IMR-90 (cell line): ENCODE results near the gene DIPK1B. TPM values are rescaled to one million over a fixed set of nuclear protein-coding genes. Genes with fewer than 3 reads are reported as not detected.

Source experiments
- ATAC-seq: fragments of 200-7000 bp; cut with Tn5 transposase; 2 replicates; pipeline ENCODE4 v1.9.1; 2020; ENCODE audit warnings: low read depth, mild to moderate bottlenecking, moderate library complexity
- BruUV-seq: library from RNA; stranded (reverse); fragments of 400-500 nt; replicated peaks from 2 replicates; lab custom pipeline; 2021; lab: Mats Ljungman, UMichigan
- CTCF ChIA-PET: fragments of 300-600 bp; formaldehyde crosslinking; extraction: SDS; loops from one replicate; lab custom pipeline; 2021; ENCODE audit warnings: antibody characterized with exemption; lab: Yijun Ruan, JAX
- POLR2A ChIA-PET: fragments of 300-600 bp; sonication (Branson Sonifier 250); formaldehyde crosslinking; loops from one replicate; lab custom pipeline; 2022; ENCODE audit warnings: antibody characterized with exemption; ENCODE audit not compliant: unreplicated experiment; lab: Charles Lee
- DNase-seq: peaks from one replicate; pipeline ENCODE4 v3.0.0; 2013
- H2AFZ ChIP-seq: replicated peaks from 2 replicates; pipeline ENCODE3; 2013; ENCODE audit warnings: low read length, mild to moderate bottlenecking; ENCODE audit not compliant: poor library complexity
- H2AK5ac ChIP-seq: 2 replicates; pipeline ENCODE4 v1.6.1; 2013; ENCODE audit warnings: low read depth, low read length, inconsistent platforms
- H2AK9ac ChIP-seq: replicated peaks from 2 replicates; pipeline ENCODE3; 2013; ENCODE audit warnings: mild to moderate bottlenecking, low read depth, low read length, moderate library complexity; ENCODE audit not compliant: poor library complexity
- H2BK120ac ChIP-seq: 2 replicates; pipeline ENCODE4 v1.6.1; 2013; ENCODE audit warnings: low read depth, low read length, inconsistent platforms
- H2BK15ac ChIP-seq: 3 replicates; pipeline ENCODE4 v1.6.1; 2013; ENCODE audit warnings: low read depth, low read length, inconsistent platforms
- H2BK20ac ChIP-seq: 2 replicates; pipeline ENCODE4 v1.6.1; 2013; ENCODE audit warnings: low read depth, mild to moderate bottlenecking, inconsistent platforms, low read length, moderate library complexity
- H2BK5ac ChIP-seq: 2 replicates; pipeline ENCODE4 v1.6.1; 2013; ENCODE audit warnings: mild to moderate bottlenecking, low read depth, low read length, inconsistent platforms; ENCODE audit not compliant: poor library complexity, severe bottlenecking
- H3K14ac ChIP-seq: replicated peaks from 2 replicates; pipeline ENCODE4 v1.6.1; 2013; ENCODE audit warnings: low read depth, low read length, inconsistent platforms
- H3K18ac ChIP-seq: 2 replicates; pipeline ENCODE4 v1.6.1; 2013; ENCODE audit warnings: low read depth, low read length, control low read depth
- H3K23ac ChIP-seq: 2 replicates; pipeline ENCODE4 v1.6.1; 2013; ENCODE audit warnings: low read depth, low read length, inconsistent platforms
- H3K27ac ChIP-seq: 2 replicates; pipeline ENCODE4 v1.5.1; 2013; ENCODE audit warnings: mild to moderate bottlenecking, control low read depth, low read length; ENCODE audit not compliant: insufficient read depth
- H3K27me3 ChIP-seq: 2 replicates; pipeline ENCODE4 v1.6.1; 2013; ENCODE audit warnings: low read length; ENCODE audit not compliant: control insufficient read depth, insufficient read depth
- H3K36me3 ChIP-seq: 2 replicates; pipeline ENCODE4 v1.6.1; 2013; ENCODE audit warnings: low read length, mixed read lengths; ENCODE audit not compliant: control insufficient read depth, insufficient read depth
- H3K4ac ChIP-seq: 2 replicates; pipeline ENCODE4 v1.6.1; 2013; ENCODE audit warnings: low read depth, low read length, inconsistent platforms
- H3K4me1 ChIP-seq: 2 replicates; pipeline ENCODE4 v1.6.1; 2013; ENCODE audit warnings: low read length, mixed read lengths; ENCODE audit not compliant: control insufficient read depth, insufficient read depth
- H3K4me2 ChIP-seq: 2 replicates; pipeline ENCODE4 v1.6.1; 2013; ENCODE audit warnings: low read depth, mild to moderate bottlenecking, control low read depth, low read length, moderate library complexity
- H3K4me3 ChIP-seq: 2 replicates; pipeline ENCODE4 v1.5.1; 2013; ENCODE audit warnings: low read depth, mild to moderate bottlenecking, control low read depth, low read length, moderate library complexity; ENCODE audit not compliant: insufficient read depth
- H3K56ac ChIP-seq: 2 replicates; pipeline ENCODE4 v1.6.1; 2013; ENCODE audit warnings: low read length, inconsistent platforms; ENCODE audit not compliant: insufficient read depth; ENCODE audit errors: extremely low read depth
- H3K79me1 ChIP-seq, 2 experiments: 2 replicates each; pipeline ENCODE4 v1.6.1; 2013; ENCODE audit warnings: low read length in 2 of 2, inconsistent platforms in 1 of 2, low read depth in 1 of 2
- H3K9ac ChIP-seq: 2 replicates; pipeline ENCODE4 v1.6.1; 2013; ENCODE audit warnings: low read depth, low read length, control low read depth
- H3K9me1 ChIP-seq: 2 replicates; pipeline ENCODE4 v1.6.1; 2013; ENCODE audit warnings: low read length, inconsistent platforms; ENCODE audit not compliant: insufficient read depth
- H3K9me3 ChIP-seq: 2 replicates; pipeline ENCODE4 v1.6.1; 2013; ENCODE audit warnings: low read length; ENCODE audit not compliant: control insufficient read depth, insufficient read depth
- H4K20me1 ChIP-seq: 2 replicates; pipeline ENCODE4 v1.6.1; 2013; ENCODE audit warnings: low read length, inconsistent platforms; ENCODE audit not compliant: insufficient read depth
- H4K5ac ChIP-seq: 2 replicates; pipeline ENCODE4 v1.6.1; 2013; ENCODE audit warnings: mild to moderate bottlenecking, low read depth, low read length, control low read depth
- H4K8ac ChIP-seq, 2 experiments: 2 replicates each; pipeline ENCODE4 v1.6.1; 2013; ENCODE audit warnings: low read depth in 2 of 2, low read length in 2 of 2, control low read depth in 1 of 2, inconsistent platforms in 1 of 2
- H4K91ac ChIP-seq: 2 replicates; pipeline ENCODE4 v1.6.1; 2013; ENCODE audit warnings: low read depth, low read length, inconsistent platforms; ENCODE audit not compliant: insufficient read depth
- BHLHE40 ChIP-seq: fragments of 150-350 bp; IDR thresholded peaks from 2 replicates; pipeline ENCODE4 v1.6.1; 2016; ENCODE audit warnings: mild to moderate bottlenecking, low read depth, low read length
- CTCF ChIP-seq: conservative IDR thresholded peaks from 2 replicates; pipeline ENCODE4 v1.5.1; 2012; ENCODE audit warnings: mild to moderate bottlenecking, low read depth, low read length, improper control_type of control experiment
- FOS ChIP-seq: fragments of 150-350 bp; IDR thresholded peaks from 2 replicates; pipeline ENCODE4 v1.6.1; 2016; ENCODE audit warnings: low read depth, low read length
- MXI1 ChIP-seq: IDR thresholded peaks from 2 replicates; pipeline ENCODE4 v1.6.1; 2012; ENCODE audit warnings: low read depth, mild to moderate bottlenecking, low read length, moderate library complexity, borderline replicate concordance
- RAD21 ChIP-seq: IDR thresholded peaks from 2 replicates; pipeline ENCODE4 v1.6.1; 2012; ENCODE audit warnings: low read length, improper control_type of control experiment
- RCOR1 ChIP-seq: IDR thresholded peaks from 2 replicates; pipeline ENCODE4 v1.6.1; 2012; ENCODE audit warnings: mild to moderate bottlenecking, low read length, improper control_type of control experiment; ENCODE audit not compliant: insufficient replicate concordance
- WGBS, 2 experiments: methylation state at CpG; one replicate each; pipeline versions ENCODE4 v1.1.5 to v1.1.7; 2013; ENCODE audit warnings: missing lambda C conversion rate in 2 of 2; ENCODE audit not compliant: insufficient read length in 1 of 2; ENCODE audit errors: extremely low coverage in 2 of 2; 5-methylcytosine and 5-hydroxymethylcytosine counted together
- dilution Hi-C: fragments of 300-500 bp; cut with HindIII; formaldehyde crosslinking; loops from one replicate; pipeline ENCODE4 v1.14.3; 2018; ENCODE audit warnings: low sequenced_read_pairs; ENCODE audit not compliant: unreplicated experiment
- in situ Hi-C: fragments of 300-500 bp; cut with MboI; formaldehyde crosslinking; loops from 3 replicates; pipeline ENCODE4 v1.14.3; 2019; ENCODE audit warnings: low sequenced_read_pairs, inconsistent platforms, mixed read lengths
- intact Hi-C: fragments of 100-400 bp; cut with micrococcal nuclease; formaldehyde crosslinking; loops from 2 replicates; pipeline ENCODE4 v1.10.0; 2022
- polyA plus RNA-seq, 3 experiments: library from polyadenylated mRNA; depleted of rRNA; stranded (reverse); fragments of >200 nt; gene quantifications; 2 replicates each; pipeline ENCODE4 v1.2.3, GENCODE V29; 2012; ENCODE audit warnings: low replicate concordance in 1 of 3
- total RNA-seq: library from RNA; depleted of rRNA; stranded (reverse); fragments of >200 nt; gene quantifications from 2 replicates; pipeline ENCODE4 v1.2.3, GENCODE V29; 2012

The DIPK1B gene
- total and polyA plus RNA-seq, 2 of the 4 experiments (the other 2 are of a cell fraction), result 3.4 to 7.1 TPM

GRCh38 chr9:136676297-136676794 lies 36.0 kb upstream of the DIPK1B start:
- H3K14ac ChIP-seq, result no peak overlapping the region
- WGBS, 2 experiments, result 82% methylated on average over 2 of the region's 13 CpGs; no CpG with 5 or more reads in 1 of the 2 experiments
- no peak overlapping the region for H3K18ac ChIP-seq
- no peak overlapping the region for H3K4ac ChIP-seq
- no peak overlapping the region for H2AK5ac ChIP-seq
- no peak overlapping the region for H2BK15ac ChIP-seq
- H3K56ac ChIP-seq, result no peak overlapping the region
- peaks cover 0 to 13% of the 10 kb centered on the region in 2 experiments; a peak in 1 of 4 replicates for H3K79me1 ChIP-seq
- H2BK120ac ChIP-seq, result no peak overlapping the region
- no peak overlapping the region for H3K27ac ChIP-seq
- H4K8ac ChIP-seq, result no peak overlapping the region
- no peak overlapping the region for H3K4me3 ChIP-seq
- no peak for TF ChIP-seq BHLHE40
- no peak for TF ChIP-seq RAD21
- TF ChIP-seq CTCF, result no peak
- TF ChIP-seq RCOR1, result no peak
- TF ChIP-seq FOS, result no peak
- no peak for TF ChIP-seq MXI1
- no peak overlapping the region for H2BK20ac ChIP-seq
- H3K36me3 ChIP-seq, result peaks cover 18% of the 10 kb centered on the region; the same call in 1 of the 2 replicates
- no peak overlapping the region for H4K91ac ChIP-seq
- no peak overlapping the region for H2AK9ac ChIP-seq
- intact Hi-C loops (no loop called here), dilution Hi-C loops (no loop called here), in situ Hi-C loops (no loop called here)
- no peak overlapping the region for H2BK5ac ChIP-seq
- ATAC-seq (no peak), DNase-seq (no peak)
- H3K4me2 ChIP-seq, result no peak overlapping the region
- no peaks in the 10 kb centered on the region for H3K9me1 ChIP-seq
- H4K20me1 ChIP-seq, result no peaks in the 10 kb centered on the region; the same call in none of the 2 replicates
- no peak overlapping the region for H2AFZ ChIP-seq
- H3K9me3 ChIP-seq, result no peaks in the 10 kb centered on the region
- no peaks in the 10 kb centered on the region for H3K4me1 ChIP-seq
- CTCF ChIA-PET, result no interaction called here
- H3K23ac ChIP-seq, result no peak overlapping the region
- H3K27me3 ChIP-seq, result no peaks in the 10 kb centered on the region
- no peak overlapping the region for H3K9ac ChIP-seq
- POLR2A ChIA-PET, result no interaction called here
- H4K5ac ChIP-seq, result no peak overlapping the region
- BruUV-seq, result no TSS peak
